Right atrium auricular region (tissue), 2 donors: ENCODE data around the gene AKAP8. TPM values are rescaled to one million over a fixed set of nuclear protein-coding genes. Genes with fewer than 3 reads are reported as not detected.

Source experiments
- DNase-seq: peaks from one replicate; pipeline ENCODE4 v3.0.0-alpha.2; 2019; ENCODE audit warnings: low spot score
- H3K27ac ChIP-seq, 2 donors: fragments of 200-600 bp; sonication (generic); 1 replicate in 1 of 2; 2 replicates in 1 of 2; pipeline ENCODE4 v1.5.1; 2016 to 2019
- H3K27me3 ChIP-seq, 2 donors: fragments of 200-600 bp; sonication (generic); one replicate each; pipeline versions ENCODE4 v1.5.1 to v1.6.0; 2017 to 2019
- H3K36me3 ChIP-seq: fragments of 200-600 bp; sonication (generic); one replicate; pipeline ENCODE4 v1.5.1; 2016
- H3K4me1 ChIP-seq, 2 donors: fragments of 200-600 bp; sonication (generic); one replicate each; pipeline versions ENCODE4 v1.5.1 to v1.6.0; 2017 to 2019
- H3K4me3 ChIP-seq, 2 donors: fragments of 200-600 bp; sonication (generic); 1 replicate in 1 of 2; 2 replicates in 1 of 2; pipeline ENCODE4 v1.5.1; 2017 to 2019; ENCODE audit warnings: mild to moderate bottlenecking in 1 of 2, moderate library complexity in 1 of 2
- H3K9me3 ChIP-seq, 2 donors: fragments of 200-600 bp; sonication (generic); one replicate each; pipeline ENCODE4 v1.5.1; 2019
- total RNA-seq, 2 donors: library from RNA; depleted of rRNA; stranded (reverse); fragments of >200 nt; gene quantifications; one replicate each; pipeline ENCODE4 v1.1.0, GENCODE V29; 2016
- TF ChIP-seq, protein P1 (sequence below), 2 donors: fragments of 200-600 bp; sonication (generic); IDR thresholded peaks; one replicate each; pipeline ENCODE4 v1.5.1; 2019; ENCODE audit warnings: antibody characterized with exemption in 2 of 2

AKAP8 gene
- total RNA-seq, 2 donors from 2014 or later = 12.3 to 17.9 TPM

DNA sequence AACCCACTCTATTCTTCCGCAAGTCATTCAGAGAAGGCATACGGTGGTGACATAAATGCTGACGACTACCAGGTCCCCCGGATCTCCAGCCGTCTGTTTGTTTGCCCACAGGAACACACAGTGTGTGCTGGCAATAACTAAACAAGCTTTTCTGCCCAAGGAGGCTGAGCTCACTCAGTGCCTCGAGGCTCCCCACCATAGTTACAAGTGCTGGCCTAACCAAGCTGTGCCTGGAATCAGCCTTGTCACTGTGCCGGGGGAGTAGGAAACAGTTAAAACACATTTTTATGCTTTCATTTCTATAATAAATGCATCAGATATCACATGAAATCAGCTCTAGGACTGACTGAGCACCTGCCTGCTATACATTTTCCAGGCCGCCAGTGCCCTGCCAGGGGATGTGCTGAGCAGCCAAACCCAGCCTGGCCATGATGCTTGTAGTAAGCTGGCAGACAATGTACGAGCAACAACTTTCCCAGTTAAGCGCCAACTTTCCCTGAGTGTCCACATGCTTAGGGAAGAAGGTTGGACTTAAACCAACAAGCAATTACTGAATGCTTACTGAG lies 75.4 kb downstream of the AKAP8 start:
- TF ChIP-seq, protein P1, sequence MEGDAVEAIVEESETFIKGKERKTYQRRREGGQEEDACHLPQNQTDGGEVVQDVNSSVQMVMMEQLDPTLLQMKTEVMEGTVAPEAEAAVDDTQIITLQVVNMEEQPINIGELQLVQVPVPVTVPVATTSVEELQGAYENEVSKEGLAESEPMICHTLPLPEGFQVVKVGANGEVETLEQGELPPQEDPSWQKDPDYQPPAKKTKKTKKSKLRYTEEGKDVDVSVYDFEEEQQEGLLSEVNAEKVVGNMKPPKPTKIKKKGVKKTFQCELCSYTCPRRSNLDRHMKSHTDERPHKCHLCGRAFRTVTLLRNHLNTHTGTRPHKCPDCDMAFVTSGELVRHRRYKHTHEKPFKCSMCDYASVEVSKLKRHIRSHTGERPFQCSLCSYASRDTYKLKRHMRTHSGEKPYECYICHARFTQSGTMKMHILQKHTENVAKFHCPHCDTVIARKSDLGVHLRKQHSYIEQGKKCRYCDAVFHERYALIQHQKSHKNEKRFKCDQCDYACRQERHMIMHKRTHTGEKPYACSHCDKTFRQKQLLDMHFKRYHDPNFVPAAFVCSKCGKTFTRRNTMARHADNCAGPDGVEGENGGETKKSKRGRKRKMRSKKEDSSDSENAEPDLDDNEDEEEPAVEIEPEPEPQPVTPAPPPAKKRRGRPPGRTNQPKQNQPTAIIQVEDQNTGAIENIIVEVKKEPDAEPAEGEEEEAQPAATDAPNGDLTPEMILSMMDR (IDR thresholded peaks at IDR 0.05) = no peak
- Histone ChIP-seq H3K27me3 (no peaks in the 10 kb centered on the region), H3K36me3 (no peaks in the 10 kb centered on the region), H3K4me1 (peaks cover 0 to 66% of the 10 kb centered on the region in 2 donors), H3K27ac (no peak overlapping the region), H3K9me3 (no peaks in the 10 kb centered on the region), H3K4me3 (no peak overlapping the region)
- no peak for DNase-seq

Other genes with a start within 250 kb of the AKAP8 start
- gene NOTCH3, start 178.8 kb downstream of the AKAP8 start, total RNA-seq = 10 to 100 TPM; 16.8 to 34.2 TPM
- under 1 TPM; 0.52 to 0.63 TPM for gene EPHX3, start 147.3 kb downstream of the AKAP8 start, total RNA-seq
- gene BRD4, start 47.2 kb downstream of the AKAP8 start, total RNA-seq = 10 to 100 TPM; 23.6 to 41.0 TPM
- 10 to 100 TPM; 66.5 to 78.2 TPM for gene AKAP8L, start 39.2 kb upstream of the AKAP8 start, total RNA-seq
- 10 to 100 TPM; 22.4 to 44.2 TPM for gene WIZ, start 70.2 kb upstream of the AKAP8 start, total RNA-seq
- 1 to 10 TPM in 1 of 2 donors, under 1 TPM in 1; 0.48 to 1.7 TPM for gene RASAL3, start 84.8 kb upstream of the AKAP8 start, total RNA-seq
- not detected for gene PGLYRP2, start 99.7 kb upstream of the AKAP8 start, total RNA-seq
- not detected for gene CYP4F22, start 128.7 kb upstream of the AKAP8 start, total RNA-seq
- gene CYP4F8, start 235.4 kb upstream of the AKAP8 start, total RNA-seq = not detected